HCT116 (cell line): ENCODE data around the gene RNF8.

ENCODE experiments used
- CTCF ChIP-seq, 3 experiments: fragments of 200-600 bp in 1 of 3; sonication (generic) in 1 of 3; IDR thresholded peaks in 2 of 3; conservative IDR thresholded peaks in 1 of 3; 2 replicates each; pipeline ENCODE4 v1.5.1; 2012 to 2017; ENCODE audit warnings: low read depth in 2 of 3, low read length in 2 of 3, antibody characterized with exemption in 1 of 3, borderline replicate concordance in 1 of 3, control low read depth in 1 of 3, mild to moderate bottlenecking in 1 of 3, mixed read lengths in 1 of 3, mixed run types in 1 of 3, moderate library complexity in 1 of 3; ENCODE audit not compliant: insufficient read depth in 1 of 3
- RAD21 ChIP-seq: IDR thresholded peaks from 2 replicates; pipeline ENCODE4 v1.6.1; 2012; ENCODE audit warnings: low read depth, mild to moderate bottlenecking
- ZNF274 ChIP-seq: fragments of 200-500 bp; sonication (Bioruptor generic); IDR thresholded peaks from 2 replicates; pipeline ENCODE4 v1.6.1; 2014; ENCODE audit warnings: mild to moderate bottlenecking, low read depth, low read length, inconsistent platforms
- TF ChIP-seq, protein P1 (sequence below): IDR thresholded peaks from 2 replicates; pipeline ENCODE4 v1.6.1; 2012

DNA sequence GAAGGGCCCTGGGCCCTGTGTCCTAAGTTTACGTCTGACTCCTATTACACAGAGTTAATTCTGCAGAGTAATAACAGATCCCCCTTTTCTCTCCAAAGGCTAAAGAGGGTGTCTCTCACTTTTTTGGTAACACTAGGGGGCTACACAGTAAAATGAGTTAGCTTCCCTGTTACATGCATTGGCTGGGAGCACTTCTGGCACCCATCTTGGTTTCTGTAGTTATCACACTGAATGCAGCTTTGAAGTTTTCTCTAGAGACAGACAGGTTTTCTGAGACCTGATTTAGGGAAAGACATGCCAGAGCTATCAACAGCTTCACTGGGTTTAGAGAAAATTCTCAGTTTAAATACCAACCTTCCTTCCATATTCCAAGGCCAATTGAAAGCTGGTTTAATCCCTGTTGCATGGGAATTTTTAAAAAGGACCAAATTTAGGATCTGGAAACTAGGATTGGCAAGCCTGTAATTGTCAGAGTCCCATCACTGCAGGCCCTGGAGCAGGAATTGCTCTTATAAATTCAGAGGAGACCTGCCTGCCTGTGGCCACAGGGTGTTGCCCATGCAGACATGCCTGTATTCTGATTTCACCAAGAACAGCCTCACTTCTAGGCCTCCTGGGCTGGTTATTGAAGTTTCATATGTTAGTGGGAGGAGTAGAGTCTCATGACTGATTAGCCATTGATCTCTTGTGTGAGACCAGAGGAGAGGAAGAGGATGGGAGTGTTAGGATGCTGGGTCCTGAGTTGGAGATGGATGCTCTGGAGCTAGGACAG lies 29.4 kb downstream of the RNF8 start:
- TF ChIP-seq CTCF (IDR thresholded peaks at IDR 0.05 in 2 of 3, conservative IDR thresholded peaks at IDR 0.05 in 1 of 3; ENCODE audit: borderline replicate concordance in 1 of 3, insufficient read depth in 1 of 3, low read depth in 2 of 3, low read length in 2 of 3) (no peak), ZNF274 (no peak), RAD21 (no peak)
- TF ChIP-seq, protein P1, sequence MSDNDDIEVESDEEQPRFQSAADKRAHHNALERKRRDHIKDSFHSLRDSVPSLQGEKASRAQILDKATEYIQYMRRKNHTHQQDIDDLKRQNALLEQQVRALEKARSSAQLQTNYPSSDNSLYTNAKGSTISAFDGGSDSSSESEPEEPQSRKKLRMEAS, result no peak
